ENCODE measurements around the gene CARD14. TPM values are rescaled to one million over a fixed set of nuclear protein-coding genes. Genes with fewer than 3 reads are reported as not detected.

CARD14 gene
- total RNA-seq, 1 donor from 2014 or later, result not detected

GRCh38 chr17:80145076-80146075 is 24.5 kb upstream of the CARD14 start:
- Mint-ChIP-seq H3K9me3 (no peaks in the 10 kb centered on the region), H3K4me1 (peaks cover 41% of the 10 kb centered on the region), H3K36me3 (ENCODE audit: low read depth) (peaks cover 51% of the 10 kb centered on the region), H3K27me3 (no peaks in the 10 kb centered on the region), H3K27ac (no peak overlapping the region), H3K4me3 (peak overlapping the region; percentile 90)
- CTCF ChIA-PET, result interaction anchor here (0.8 to 1.6 kb wide), 2 partner anchors 33 to 44 kb away, joined by 3 to 6 read pairs; partner anchors contain the start of gene GAA
- TF ChIP-seq, protein P1, sequence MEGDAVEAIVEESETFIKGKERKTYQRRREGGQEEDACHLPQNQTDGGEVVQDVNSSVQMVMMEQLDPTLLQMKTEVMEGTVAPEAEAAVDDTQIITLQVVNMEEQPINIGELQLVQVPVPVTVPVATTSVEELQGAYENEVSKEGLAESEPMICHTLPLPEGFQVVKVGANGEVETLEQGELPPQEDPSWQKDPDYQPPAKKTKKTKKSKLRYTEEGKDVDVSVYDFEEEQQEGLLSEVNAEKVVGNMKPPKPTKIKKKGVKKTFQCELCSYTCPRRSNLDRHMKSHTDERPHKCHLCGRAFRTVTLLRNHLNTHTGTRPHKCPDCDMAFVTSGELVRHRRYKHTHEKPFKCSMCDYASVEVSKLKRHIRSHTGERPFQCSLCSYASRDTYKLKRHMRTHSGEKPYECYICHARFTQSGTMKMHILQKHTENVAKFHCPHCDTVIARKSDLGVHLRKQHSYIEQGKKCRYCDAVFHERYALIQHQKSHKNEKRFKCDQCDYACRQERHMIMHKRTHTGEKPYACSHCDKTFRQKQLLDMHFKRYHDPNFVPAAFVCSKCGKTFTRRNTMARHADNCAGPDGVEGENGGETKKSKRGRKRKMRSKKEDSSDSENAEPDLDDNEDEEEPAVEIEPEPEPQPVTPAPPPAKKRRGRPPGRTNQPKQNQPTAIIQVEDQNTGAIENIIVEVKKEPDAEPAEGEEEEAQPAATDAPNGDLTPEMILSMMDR (IDR thresholded peaks at IDR 0.05), result no peak
- no peak for DNase-seq
- no peak for ATAC-seq (ENCODE audit: low read depth)
- intact Hi-C loops (cut with micrococcal nuclease), result loop anchor here (5.0 kb wide), 4 partner anchors 63 to 1367 kb away; partner anchors contain the start of genes ACTG1 and CBX4
- POLR2A ChIA-PET, result interaction anchor here (0.6 to 1.7 kb wide), 11 partner anchors 21 to 1823 kb away, joined by 3 to 11 read pairs (median 4); partner anchors contain the start of genes CEP131 and GAA

DNA sequence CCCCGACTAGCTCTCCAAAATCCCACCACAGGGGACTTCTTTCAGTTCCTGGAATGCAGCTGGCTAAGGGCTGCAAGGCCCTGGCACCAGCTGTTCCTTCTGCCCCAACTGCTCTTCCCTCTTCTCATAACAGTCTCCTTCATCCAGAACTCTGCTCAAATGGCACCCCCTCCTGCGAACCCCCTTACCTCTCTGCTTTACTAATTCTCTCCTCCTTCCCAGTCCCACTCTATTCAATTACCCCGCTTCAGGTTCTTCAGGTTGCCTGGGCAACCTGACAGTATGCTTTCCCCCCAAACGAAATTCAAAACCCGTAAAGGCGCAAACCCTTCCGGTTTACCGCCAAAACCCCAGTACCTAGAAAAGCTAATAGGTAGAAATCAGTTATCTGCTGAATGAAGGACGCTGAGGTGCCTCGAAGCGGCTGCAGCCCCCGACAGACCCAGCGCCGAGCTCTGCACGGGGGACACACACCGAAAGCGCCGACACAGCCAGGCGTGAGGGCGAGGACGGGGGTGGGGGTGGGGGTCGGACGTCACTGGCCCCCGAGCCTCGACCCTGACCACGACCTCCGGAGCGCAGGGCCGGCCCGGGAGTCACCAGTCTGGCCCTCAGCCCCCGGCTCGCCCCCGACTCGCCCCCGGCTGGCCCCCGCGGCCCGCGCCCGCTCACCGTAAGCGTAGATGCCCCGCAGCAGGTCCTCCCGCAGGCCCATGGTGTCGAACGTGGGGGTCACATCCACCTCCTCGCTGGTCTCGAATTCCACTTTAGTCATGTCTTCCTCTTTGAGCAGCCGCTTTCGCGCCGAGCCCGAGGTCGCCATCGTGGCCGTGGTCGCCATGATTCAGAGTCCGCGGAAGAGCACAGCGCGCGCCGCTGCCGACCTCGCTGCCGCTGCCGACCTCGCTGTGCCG is 23.5 kb upstream of the CARD14 start:
- Mint-ChIP-seq H3K4me1 (peaks cover 41% of the 10 kb centered on the region), H3K27ac (peak overlapping the region; percentile 90), H3K4me3 (peak overlapping the region; percentile 98), H3K9me3 (no peaks in the 10 kb centered on the region), H3K27me3 (no peaks in the 10 kb centered on the region), H3K36me3 (ENCODE audit: low read depth) (peaks cover 42% of the 10 kb centered on the region)
- TF ChIP-seq, protein P1 (IDR thresholded peaks at IDR 0.05), result no peak
- DNase-seq (no peak), ATAC-seq (ENCODE audit: low read depth) (peak; percentile 4)
- ChIA-PET CTCF (interaction anchor here (1.6 kb wide), 1 partner anchor 45 kb away, joined by 6 read pairs; the partner anchor contains the start of gene GAA), POLR2A (interaction anchor here (0.6 to 1.7 kb wide), 12 partner anchors 20 to 1822 kb away, joined by 3 to 11 read pairs (median 4); partner anchors contain the start of genes CEP131 and GAA)
- intact Hi-C loops (cut with micrococcal nuclease), result loop anchor here (1.0 to 5.0 kb wide), 8 partner anchors 45 to 1366 kb away; partner anchors contain the start of genes ACTG1, CBX4 and GAA

- Mint-ChIP-seq H3K27me3 (no peaks in the 10 kb centered on the region), H3K4me1 (peaks cover 42% of the 10 kb centered on the region), H3K36me3 (ENCODE audit: low read depth) (peaks cover 33% of the 10 kb centered on the region), H3K27ac (peak within 1 kb of the TSS; percentile 90), H3K4me3 (peak within 1 kb of the TSS; percentile 98), H3K9me3 (no peaks in the 10 kb centered on the region)
- POLR2A ChIA-PET, result interaction anchor here (1.0 to 1.1 kb wide), 3 partner anchors 46 to 307 kb away, joined by 3 to 4 read pairs (median 3); partner anchors contain the start of gene GAA
- ATAC-seq (ENCODE audit: low read depth) (peak; percentile 88), DNase-seq (peak; percentile 95)
- intact Hi-C loops (cut with micrococcal nuclease), result loop anchor here (1.0 to 5.0 kb wide), 8 partner anchors 46 to 1365 kb away; partner anchors contain the start of genes ACTG1, CBX4 and GAA
- CTCF ChIA-PET, result interaction anchor here (1.5 kb wide), 1 partner anchor 49 kb away, joined by 4 read pairs; no protein-coding TSS in a partner anchor
- TF ChIP-seq, protein P1 (IDR thresholded peaks at IDR 0.05), result no peak
Observed at GRCh38 chr17:80147035-80147822, 22.6 kb upstream of the CARD14 start, which contains the start of gene EIF4A3. EIF4A3 (minus strand) TSS chr17:80147128; CDS start chr17:80146961, 167 bp downstream.

DNA sequence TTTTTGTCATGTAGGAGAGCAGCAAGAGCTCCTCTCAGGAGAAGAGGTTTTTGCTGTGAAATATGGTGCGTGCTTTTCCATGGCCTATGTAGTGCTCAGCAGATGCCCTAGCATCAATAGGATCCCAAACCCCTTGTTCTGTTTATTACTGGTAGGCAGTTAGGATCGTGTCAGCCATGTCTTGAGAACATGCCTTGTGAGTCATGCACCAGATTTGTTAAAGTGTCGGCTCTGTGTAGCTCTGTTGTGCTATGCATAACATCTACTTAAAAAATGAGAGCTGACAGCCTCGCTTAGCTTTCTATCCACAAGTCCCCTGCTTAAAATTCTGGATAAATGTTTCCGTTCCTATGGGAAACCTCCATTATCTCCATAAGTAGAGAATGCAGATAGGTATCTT is 18.5 kb upstream of the CARD14 start:
- Mint-ChIP-seq H3K36me3 (ENCODE audit: low read depth) (peaks cover 5% of the 10 kb centered on the region), H3K27ac (no peak overlapping the region), H3K4me1 (peaks cover 27% of the 10 kb centered on the region), H3K9me3 (peaks cover 3% of the 10 kb centered on the region), H3K4me3 (no peak overlapping the region), H3K27me3 (no peaks in the 10 kb centered on the region)
- TF ChIP-seq, protein P1 (IDR thresholded peaks at IDR 0.05), result no peak
- no peak for ATAC-seq (ENCODE audit: low read depth)
- DNase-seq, result no peak
- intact Hi-C loops (cut with micrococcal nuclease), result loop anchor here (2.0 kb wide), 1 partner anchor 113 kb away; no protein-coding TSS in a partner anchor
- CTCF ChIA-PET, result no interaction called here
- POLR2A ChIA-PET, result no interaction called here

All from activated B cell treated with CpG ODN at 0.5 μM for 24 hours (primary cell).